Heart left ventricle (tissue), 13 donors: ENCODE data around the gene SLC5A4.

Source experiments
- CTCF ChIP-seq, 12 donors: fragments of 200-600 bp; sonication (generic) in 4 of 12; IDR thresholded peaks; one replicate each; pipeline versions ENCODE4 v1.5.0 to v1.8.0; 2018 to 2022; ENCODE audit warnings: antibody characterized with exemption in 12 of 12, mild to moderate bottlenecking in 5 of 12
- POLR2A ChIP-seq, 2 donors: fragments of 450-650 bp; IDR thresholded peaks; one replicate each; pipeline ENCODE4 v1.6.1; 2017; ENCODE audit warnings: antibody characterized with exemption in 2 of 2, mild to moderate bottlenecking in 2 of 2, moderate library complexity in 2 of 2
- donor health status: ischemic (EF 13 %, LVEDD 7.1; RV severe dilation, severe dysfunction).
- donor health status: DM: no; HTN: yes; CAD: no.
- donor health status: DM: no; HTN: no; CAD: no.
- donor health status: ischemic (EF 25% LVEDD 6.9; RV normal size, moderate dysfunction).
- donor health status: ischemic (EF 25% LVEDD 5.7; RV mildly dilated, moderate dysfunction).
- donor health status: ischemic (EF 35%, LVEDD 5.7; RV mildly dilated, moderate dysfunction).
- donor health status: nonischemic (EF 11% LVEDD 7.7; RV severe dilation, severe dysfunction).
- donor health status: DM: yes; HTN: yes; CAD: no.
- donor health status: PGD.
- donor health status: ischemic (EF 29% LVEDD 5.4; RV normal size, mild dysfunction).
- donor health status: nonischemic (EF 23%, LVEDD 6.1; RV moderate dilation, normal function).

DNA sequence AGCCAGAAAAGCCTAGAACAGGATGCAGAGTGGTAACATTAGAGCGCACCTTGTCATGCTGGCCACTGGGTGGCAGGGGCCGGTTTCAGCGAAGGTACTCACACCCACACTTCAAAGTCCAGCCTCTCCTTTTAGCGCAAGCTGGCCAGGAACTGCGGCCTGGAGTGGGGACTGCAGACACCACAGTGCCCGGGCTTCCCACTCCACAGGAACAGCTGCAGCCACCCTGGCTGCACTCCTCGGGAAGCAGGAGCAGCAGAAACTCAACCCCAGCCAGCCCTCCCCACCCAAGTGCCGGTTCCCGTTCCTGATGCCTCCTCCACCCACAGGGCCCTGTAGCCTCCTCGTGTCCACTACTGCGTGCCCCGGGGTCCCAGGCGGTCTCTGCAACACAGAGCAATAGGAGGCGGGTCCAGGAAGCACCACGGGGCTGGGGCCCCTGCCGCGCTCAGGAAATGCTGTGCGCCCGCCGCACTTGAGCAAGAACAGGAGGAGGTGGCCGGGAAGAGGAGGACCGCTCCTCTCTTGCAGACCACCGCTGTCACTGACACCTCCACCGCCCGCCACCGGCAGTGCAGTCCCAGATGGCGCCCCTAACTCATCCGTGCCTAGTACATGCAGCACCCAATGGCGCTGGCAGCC, 52.5 kb downstream of the SLC5A4 start:
- no peak for TF ChIP-seq POLR2A (IDR thresholded peaks at IDR 0.05)
- peak in 11 of 12 donors; percentile 23 to 56 (median 44) for TF ChIP-seq CTCF (IDR thresholded peaks at IDR 0.05)
